Tibial nerve (tissue), 4 donors: ENCODE data around the gene YEATS4. TPM values are rescaled to one million over a fixed set of nuclear protein-coding genes. Genes with fewer than 3 reads are reported as not detected.

ENCODE experiments used
- DNase-seq, 2 donors: peaks; one replicate each; pipeline ENCODE4 v3.0.0-alpha.2; 2019; ENCODE audit warnings: low spot score in 2 of 2
- H3K27ac ChIP-seq, 4 donors: fragments of 200-600 bp; sonication (generic) in 3 of 4; one replicate each; pipeline ENCODE4 v1.5.1; 2017 to 2019; ENCODE audit warnings: mild to moderate bottlenecking in 1 of 4
- H3K27me3 ChIP-seq, 2 donors: fragments of 200-600 bp; sonication (generic) in 1 of 2; one replicate each; pipeline versions ENCODE4 v1.5.1 to v1.6.0; 2017 to 2019
- H3K36me3 ChIP-seq, 3 donors: fragments of 200-600 bp; sonication (generic); one replicate each; pipeline ENCODE4 v1.5.1; 2018 to 2019
- H3K4me1 ChIP-seq, 4 donors: fragments of 200-600 bp; sonication (generic) in 3 of 4; one replicate each; pipeline ENCODE4 v1.5.1; 2017 to 2019
- H3K4me3 ChIP-seq, 4 donors: fragments of 200-600 bp; sonication (generic) in 3 of 4; one replicate each; pipeline ENCODE4 v1.5.1; 2017 to 2019; ENCODE audit warnings: mild to moderate bottlenecking in 1 of 4, moderate library complexity in 1 of 4
- H3K9me3 ChIP-seq, 4 donors: fragments of 200-600 bp; sonication (generic) in 3 of 4; one replicate each; pipeline ENCODE4 v1.5.1; 2017 to 2019
- EP300 ChIP-seq, 2 donors: sonication (generic); formaldehyde crosslinking; IDR thresholded peaks; one replicate each; pipeline ENCODE4 v1.6.1; 2017; ENCODE audit warnings: antibody characterized with exemption in 2 of 2, mild to moderate bottlenecking in 1 of 2
- POLR2A ChIP-seq, 2 donors: fragments of 450-650 bp; IDR thresholded peaks; one replicate each; pipeline ENCODE4 v1.6.1; 2017; ENCODE audit warnings: antibody characterized with exemption in 2 of 2, mild to moderate bottlenecking in 2 of 2, moderate library complexity in 2 of 2
- WGBS, 2 donors: methylation state at CpG; one replicate each; pipeline ENCODE4 v1.1.5; 2018; 5-methylcytosine and 5-hydroxymethylcytosine counted together
- total RNA-seq, 4 donors: library from RNA; depleted of rRNA; stranded (reverse); fragments of >200 nt; gene quantifications; one replicate each; pipeline ENCODE4 v1.1.0, GENCODE V29; 2016
- TF ChIP-seq, protein P1 (sequence below), 5 experiments: fragments of 200-600 bp in 3 of 5; fragments of 450-650 bp in 2 of 5; sonication (generic) in 3 of 5; IDR thresholded peaks; one replicate each; pipeline ENCODE4 v1.5.1; 2016 to 2019; ENCODE audit warnings: antibody characterized with exemption in 5 of 5, mild to moderate bottlenecking in 3 of 5, moderate library complexity in 2 of 5

Gene YEATS4
- total RNA-seq, 4 donors from 2014 or later: 18.6 to 66.1 (median 55.0) TPM

DNA sequence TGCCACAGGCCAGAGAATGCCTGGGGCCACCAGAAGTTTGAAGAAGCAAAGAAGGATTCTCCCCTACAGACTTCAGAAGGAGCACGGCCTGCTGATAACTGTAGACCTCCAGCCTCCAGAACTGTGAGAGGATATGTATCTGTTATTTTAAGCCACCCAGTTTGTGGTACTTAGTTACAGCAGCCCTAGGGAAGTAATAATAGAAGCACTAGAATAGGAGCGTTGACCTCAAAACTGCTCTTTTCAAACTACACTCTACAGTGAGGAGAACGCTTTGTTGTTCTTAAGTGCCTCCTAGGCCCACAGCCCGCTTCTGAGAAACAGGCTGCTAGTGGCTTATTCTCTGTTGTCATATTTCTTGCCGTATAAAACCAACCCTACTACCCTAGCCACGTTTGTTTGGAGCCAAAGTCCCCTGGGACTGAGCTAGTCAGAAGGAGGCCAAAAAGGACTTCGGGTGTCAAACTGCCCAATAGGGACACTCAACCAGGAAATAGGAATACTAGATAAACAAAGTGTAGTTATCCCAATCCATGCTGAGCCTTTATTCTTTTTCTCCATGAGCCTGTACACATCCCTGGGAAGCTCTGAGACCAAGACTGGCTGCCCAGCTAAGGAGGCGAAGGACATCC lies 72.2 kb downstream of the YEATS4 start:
- TF ChIP-seq POLR2A (IDR thresholded peaks at IDR 0.05) (no peak), EP300 (IDR thresholded peaks at IDR 0.05) (no peak)
- TF ChIP-seq, protein P1, sequence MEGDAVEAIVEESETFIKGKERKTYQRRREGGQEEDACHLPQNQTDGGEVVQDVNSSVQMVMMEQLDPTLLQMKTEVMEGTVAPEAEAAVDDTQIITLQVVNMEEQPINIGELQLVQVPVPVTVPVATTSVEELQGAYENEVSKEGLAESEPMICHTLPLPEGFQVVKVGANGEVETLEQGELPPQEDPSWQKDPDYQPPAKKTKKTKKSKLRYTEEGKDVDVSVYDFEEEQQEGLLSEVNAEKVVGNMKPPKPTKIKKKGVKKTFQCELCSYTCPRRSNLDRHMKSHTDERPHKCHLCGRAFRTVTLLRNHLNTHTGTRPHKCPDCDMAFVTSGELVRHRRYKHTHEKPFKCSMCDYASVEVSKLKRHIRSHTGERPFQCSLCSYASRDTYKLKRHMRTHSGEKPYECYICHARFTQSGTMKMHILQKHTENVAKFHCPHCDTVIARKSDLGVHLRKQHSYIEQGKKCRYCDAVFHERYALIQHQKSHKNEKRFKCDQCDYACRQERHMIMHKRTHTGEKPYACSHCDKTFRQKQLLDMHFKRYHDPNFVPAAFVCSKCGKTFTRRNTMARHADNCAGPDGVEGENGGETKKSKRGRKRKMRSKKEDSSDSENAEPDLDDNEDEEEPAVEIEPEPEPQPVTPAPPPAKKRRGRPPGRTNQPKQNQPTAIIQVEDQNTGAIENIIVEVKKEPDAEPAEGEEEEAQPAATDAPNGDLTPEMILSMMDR (IDR thresholded peaks at IDR 0.05): no peak
- peak overlapping the region in 1 of 4 donors; percentile 19 for H3K27ac ChIP-seq
- H3K36me3 ChIP-seq: no peaks in the 10 kb centered on the region
- H3K27me3 ChIP-seq: no peaks in the 10 kb centered on the region
- DNase-seq: no peak
- 60% methylated on average over 8 of the region's 8 CpGs for WGBS, 2 donors
- H3K4me3 ChIP-seq: no peak overlapping the region
- no peaks in the 10 kb centered on the region for H3K9me3 ChIP-seq
- H3K4me1 ChIP-seq: peaks cover 0 to 9% (median 0%) of the 10 kb centered on the region in 4 donors

DNA sequence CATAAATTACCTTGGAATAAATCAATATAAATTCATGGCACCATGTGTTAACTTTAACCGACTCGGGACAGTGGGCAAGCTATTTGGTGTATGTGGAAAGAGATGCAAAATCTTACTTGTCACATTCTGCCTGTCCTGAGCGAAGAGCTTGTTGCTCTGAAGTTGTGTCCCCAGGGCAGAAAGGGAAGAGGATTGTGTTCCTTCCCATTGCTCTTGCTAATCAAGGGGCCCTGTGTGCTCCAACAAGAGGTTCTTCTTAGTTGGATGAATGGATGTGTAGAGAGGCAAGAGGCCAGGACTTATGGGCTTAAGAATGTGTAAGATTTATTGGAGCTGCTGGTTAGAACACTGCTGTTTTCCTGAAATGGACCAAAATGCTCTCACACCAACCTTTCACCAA lies 74.1 kb downstream of the YEATS4 start:
- H3K27me3 ChIP-seq: no peaks in the 10 kb centered on the region
- no peak for DNase-seq
- H3K9me3 ChIP-seq: no peaks in the 10 kb centered on the region
- 50 to 77% methylated on average over 3 of the region's 3 CpGs for WGBS, 2 donors
- H3K4me1 ChIP-seq: peaks cover 0 to 9% (median 0%) of the 10 kb centered on the region in 4 donors
- H3K27ac ChIP-seq: no peak overlapping the region
- H3K4me3 ChIP-seq: no peak overlapping the region
- H3K36me3 ChIP-seq: no peaks in the 10 kb centered on the region
- no peak for TF ChIP-seq EP300 (IDR thresholded peaks at IDR 0.05)
- TF ChIP-seq, protein P1 (IDR thresholded peaks at IDR 0.05): no peak
- TF ChIP-seq POLR2A (IDR thresholded peaks at IDR 0.05): no peak

DNA sequence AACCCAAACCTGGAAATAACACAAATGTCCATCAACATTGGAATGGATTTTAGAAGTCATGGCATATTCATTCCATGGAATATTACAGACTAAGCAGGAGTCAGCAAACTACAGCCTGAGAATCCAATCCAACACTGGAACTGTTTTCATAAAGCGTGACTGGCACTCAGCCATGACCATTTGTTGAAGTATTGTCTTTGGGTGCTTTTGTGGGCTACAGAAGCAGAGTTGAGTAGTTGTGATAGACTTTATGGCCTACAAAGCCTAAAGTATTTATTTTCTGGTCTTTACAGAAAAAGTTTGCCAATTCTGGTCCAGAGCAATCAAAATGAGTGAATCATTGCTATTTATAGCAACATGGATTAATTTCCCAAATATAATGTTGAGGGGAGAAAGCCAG lies 76.1 kb downstream of the YEATS4 start:
- H3K9me3 ChIP-seq: no peaks in the 10 kb centered on the region
- H3K4me3 ChIP-seq: no peak overlapping the region
- H3K27ac ChIP-seq: peak overlapping the region in 1 of 4 donors; percentile 51
- TF ChIP-seq EP300 (IDR thresholded peaks at IDR 0.05): no peak
- TF ChIP-seq, protein P1 (IDR thresholded peaks at IDR 0.05): no peak
- no peak for TF ChIP-seq POLR2A (IDR thresholded peaks at IDR 0.05)
- peaks cover 0 to 9% (median 0%) of the 10 kb centered on the region in 4 donors for H3K4me1 ChIP-seq
- 37 to 67% methylated on average over 1 of the region's 1 CpG for WGBS, 2 donors
- no peaks in the 10 kb centered on the region for H3K36me3 ChIP-seq
- H3K27me3 ChIP-seq: no peaks in the 10 kb centered on the region
- DNase-seq: no peak

DNA sequence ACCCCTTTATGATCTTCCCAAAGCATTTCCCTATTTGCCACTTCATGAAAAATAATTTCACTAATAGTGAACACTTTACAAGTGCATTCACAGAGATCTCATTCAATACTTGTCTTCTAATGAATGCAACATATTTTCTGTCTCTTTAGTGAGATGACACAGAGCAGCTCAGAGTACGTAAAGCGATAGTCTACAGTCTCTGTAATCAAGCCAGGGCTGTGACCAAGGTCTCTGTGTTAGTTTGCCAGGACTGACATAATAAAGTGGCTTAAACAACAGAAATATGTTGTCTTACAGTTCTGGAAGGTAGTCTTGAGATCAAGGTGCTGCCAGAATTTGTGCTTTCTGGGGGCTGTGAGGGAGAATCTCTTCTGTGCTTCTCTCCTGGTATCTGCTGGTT lies 77.5 kb downstream of the YEATS4 start:
- Histone ChIP-seq H3K9me3 (no peaks in the 10 kb centered on the region), H3K4me1 (peaks cover 0 to 9% (median 0%) of the 10 kb centered on the region in 4 donors), H3K4me3 (no peak overlapping the region), H3K36me3 (no peaks in the 10 kb centered on the region), H3K27me3 (no peaks in the 10 kb centered on the region), H3K27ac (no peak overlapping the region)
- WGBS, 2 donors: 58 to 88% methylated on average over 2 of the region's 2 CpGs
- no peak for TF ChIP-seq POLR2A (IDR thresholded peaks at IDR 0.05)
- DNase-seq: no peak

DNA sequence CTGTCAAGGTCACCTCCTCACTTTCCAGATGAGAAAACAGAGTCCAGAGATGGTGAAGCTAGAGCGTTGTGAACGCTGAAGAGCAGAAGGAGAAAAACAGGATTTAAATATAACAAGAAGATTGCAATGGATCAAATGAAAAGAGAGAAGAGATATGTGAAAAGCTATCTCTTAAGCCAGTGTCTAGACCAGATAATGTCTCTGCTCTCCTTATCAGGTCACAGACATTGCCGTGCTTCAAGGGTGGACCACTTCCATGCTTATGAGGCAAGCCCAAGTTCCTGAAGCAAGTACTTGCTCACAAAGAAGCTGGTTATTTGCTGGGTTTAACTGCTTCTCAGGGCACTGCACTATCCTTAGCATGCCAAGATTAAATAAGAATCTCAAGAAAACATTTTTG lies 79.0 kb downstream of the YEATS4 start:
- WGBS, 2 donors: 91 to 96% methylated on average over 3 of the region's 3 CpGs
- DNase-seq: no peak
- H3K4me3 ChIP-seq: no peak overlapping the region

More for the DNA sequence above, 79.0 kb downstream of the YEATS4 start:
- no peaks in the 10 kb centered on the region for H3K36me3 ChIP-seq
- peaks cover 0 to 9% (median 0%) of the 10 kb centered on the region in 4 donors for H3K4me1 ChIP-seq
- TF ChIP-seq POLR2A (IDR thresholded peaks at IDR 0.05) (no peak), EP300 (IDR thresholded peaks at IDR 0.05) (no peak)
- TF ChIP-seq, protein P1 (IDR thresholded peaks at IDR 0.05): no peak
- H3K27me3 ChIP-seq: no peaks in the 10 kb centered on the region
- no peak overlapping the region for H3K27ac ChIP-seq
- H3K9me3 ChIP-seq: no peaks in the 10 kb centered on the region
